Non-pigmented ciliary epithelial cell (primary cell): ENCODE data around the gene CFAP74.

ENCODE experiments used
- DNase-seq: peaks from one replicate; pipeline ENCODE4 v3.0.0-alpha.2; 2010; ENCODE audit warnings: low read depth

Gene CFAP74

DNA sequence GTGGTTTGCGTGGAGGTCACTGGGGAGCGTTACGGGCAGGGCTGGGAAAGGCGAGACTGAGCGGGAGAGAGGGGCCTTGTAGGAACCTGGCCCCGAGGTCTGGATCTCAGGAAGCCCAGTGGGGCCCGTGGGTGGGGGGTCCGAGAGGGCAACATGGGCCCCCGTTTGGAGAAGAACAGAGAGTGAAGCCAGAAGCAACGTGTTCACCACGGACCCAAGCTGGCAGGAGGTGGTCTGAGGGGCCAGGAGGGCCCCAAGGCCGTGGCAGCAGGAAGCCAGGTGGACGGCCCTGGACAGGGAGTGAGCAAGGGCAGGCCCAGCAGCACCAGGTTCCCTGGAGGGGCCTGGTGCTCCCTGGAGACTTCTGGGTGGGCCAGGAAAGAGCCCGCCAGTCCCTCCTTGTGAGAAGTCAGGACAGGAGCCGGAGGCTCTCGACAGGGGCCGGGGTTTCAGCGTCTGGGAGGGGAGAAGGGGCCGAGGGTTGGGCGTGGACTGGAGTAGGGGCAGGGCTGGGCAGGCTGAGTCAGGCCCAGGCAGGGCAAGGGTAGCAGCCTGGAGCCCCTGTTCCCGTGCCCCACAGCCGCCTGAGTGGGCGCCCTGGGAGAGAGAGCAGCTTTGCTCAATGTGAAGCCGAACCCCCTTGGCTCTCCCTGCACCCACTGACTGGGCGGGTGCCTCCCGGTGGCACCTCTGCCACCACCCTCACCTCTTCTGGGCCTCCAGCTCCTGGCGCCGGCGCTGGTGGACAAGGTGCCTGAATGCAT lies 33.5 kb downstream of the CFAP74 start:
- no peak for DNase-seq

DNA sequence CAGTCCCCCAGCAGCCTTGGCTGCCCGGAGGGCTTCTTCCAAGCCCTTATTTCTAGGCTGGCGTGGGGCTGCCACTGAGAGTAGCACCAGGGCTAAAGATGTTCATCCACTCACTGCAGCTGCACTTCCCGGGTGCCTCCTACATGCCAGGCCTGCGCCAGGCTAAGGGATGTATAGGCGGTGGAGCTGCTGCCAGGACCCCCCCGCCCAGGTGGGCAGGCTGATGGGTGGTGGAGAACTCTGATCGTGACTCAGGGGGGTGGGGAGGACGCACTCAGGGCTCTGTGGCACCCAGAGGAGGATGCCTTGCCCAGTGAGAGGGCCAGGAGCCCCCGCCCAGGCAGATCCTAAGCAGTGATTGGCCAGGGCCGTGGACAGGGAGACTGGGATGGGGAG lies 34.1 kb downstream of the CFAP74 start:
- no peak for DNase-seq

DNA sequence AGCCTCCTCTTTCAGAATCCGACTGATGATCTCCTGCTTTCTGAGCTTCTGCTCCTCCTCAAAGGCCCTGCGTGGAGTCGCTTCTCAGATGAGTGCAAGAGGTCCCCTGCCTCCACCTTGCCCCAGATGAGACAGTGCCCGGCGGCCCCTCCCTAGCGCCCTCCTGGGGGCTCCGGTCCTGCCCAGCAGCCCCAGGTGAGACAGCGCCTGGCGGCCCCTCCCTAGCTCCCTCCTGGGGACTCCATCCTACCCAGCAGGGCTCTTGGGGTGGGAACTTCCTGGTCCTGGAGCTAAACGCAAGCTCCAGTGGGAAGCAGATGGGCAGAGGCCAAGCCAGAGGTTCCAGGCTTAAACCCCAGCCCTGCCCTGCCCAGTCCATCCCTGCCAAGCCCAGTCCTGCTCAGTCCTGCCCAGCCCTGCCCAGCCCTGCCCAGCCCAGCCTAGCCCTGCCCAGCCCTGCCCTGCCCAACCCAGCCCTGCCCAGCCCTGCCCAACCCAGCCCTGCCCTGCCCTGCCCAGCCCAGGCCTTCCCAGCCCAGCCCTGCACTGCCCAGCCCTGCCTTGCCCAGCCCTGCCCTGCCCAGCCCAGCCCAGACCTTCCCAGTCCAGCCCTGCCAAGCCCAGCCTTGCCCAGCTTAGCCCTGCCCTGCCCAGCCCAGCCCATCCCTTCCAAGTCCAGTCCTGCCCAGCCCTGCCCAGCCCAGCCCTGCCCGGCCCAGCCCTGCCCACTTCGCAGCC lies 34.6 kb downstream of the CFAP74 start:
- DNase-seq = no peak

DNA sequence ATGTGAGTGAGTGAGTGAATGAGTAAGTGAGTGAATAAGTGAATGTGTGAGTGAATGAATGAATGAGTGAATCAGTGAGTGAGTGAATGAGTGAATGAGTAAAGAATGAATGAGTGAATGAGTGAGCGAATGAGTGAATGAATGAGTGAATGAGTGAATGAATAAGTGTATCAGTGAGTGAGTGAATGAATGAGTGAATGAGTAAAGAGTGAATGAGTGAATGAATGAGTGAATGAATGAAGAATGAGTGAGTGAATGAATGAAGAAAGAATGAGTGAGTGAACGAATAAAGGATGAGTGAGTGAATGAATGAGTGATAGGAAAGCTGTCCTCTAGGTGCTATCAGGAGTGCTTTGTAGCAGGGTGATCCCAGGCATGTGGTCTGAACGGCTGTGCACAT lies 35.7 kb downstream of the CFAP74 start:
- DNase-seq = no peak

DNA sequence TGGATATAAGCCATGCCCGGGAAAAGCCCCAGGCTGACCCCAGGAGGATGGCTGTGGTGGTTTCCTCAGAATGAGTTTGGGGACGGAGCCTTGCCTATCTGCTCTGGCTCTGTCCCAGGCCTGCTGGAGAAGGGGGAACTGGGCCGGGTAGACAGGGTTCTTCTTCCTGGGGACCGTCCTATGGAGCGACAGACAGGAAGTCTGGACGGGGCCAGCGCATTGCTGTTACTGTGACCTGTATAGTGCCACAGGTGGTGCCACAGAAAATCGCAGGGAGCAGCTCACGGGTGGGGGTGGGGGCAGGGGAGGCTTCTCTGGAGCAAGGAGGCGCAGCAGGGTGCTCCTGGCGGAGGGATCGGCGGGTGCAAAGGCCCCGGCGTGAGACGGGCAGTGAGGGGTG lies 36.4 kb downstream of the CFAP74 start:
- DNase-seq = no peak

DNA sequence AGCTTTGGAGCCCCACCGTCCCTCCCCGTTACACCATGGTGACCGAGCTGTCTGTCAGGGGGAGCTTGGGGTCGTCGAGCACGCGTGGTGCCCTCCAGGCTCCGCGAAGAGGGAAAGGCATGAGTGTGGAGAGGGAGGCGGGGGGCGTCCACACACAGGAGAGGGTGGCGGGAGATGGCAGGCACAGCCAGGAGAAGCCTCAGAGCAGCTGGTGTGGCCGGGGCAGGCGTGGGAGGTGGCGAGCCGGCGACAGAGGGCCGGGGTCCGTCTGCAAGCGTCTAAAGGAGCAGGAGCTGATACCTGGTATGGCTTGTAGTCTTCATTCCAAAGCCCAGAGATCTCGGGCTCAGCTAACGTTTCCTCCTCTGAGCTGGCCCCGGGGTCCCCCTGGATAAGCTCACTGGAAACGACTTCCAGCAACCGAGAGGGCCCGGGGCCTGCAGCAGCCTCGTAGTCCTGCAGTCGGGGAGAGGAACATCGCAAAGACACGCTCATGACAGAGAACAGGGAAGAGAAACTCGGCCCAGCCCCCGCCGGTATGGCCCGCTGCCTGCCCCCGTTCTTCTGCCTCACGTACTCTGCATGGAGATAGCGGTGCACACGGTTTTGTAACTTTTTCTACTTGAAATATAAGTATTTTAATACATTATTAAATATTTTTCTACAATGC lies 37.4 kb downstream of the CFAP74 start:
- DNase-seq = no peak

DNA sequence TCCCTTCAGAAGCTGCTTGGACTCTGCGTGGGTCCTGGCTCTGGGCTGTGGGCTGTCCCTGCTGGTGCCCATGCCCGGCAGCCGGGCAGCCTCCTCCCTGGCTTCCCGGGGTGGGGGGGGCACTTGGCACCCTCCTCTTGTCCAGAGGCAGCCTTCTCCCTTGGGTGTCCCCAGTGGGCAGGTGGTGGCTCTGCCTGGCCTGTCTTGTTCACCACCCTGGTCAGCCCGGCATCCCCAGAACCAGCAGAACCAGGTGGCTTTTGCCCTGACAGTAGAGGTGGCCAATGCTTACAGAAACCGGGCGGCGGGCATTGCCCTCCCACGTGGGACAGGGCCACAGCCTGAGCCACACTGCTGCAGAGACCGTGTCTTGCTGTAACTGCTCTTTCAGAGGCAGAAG lies 38.0 kb downstream of the CFAP74 start:
- no peak for DNase-seq

DNA sequence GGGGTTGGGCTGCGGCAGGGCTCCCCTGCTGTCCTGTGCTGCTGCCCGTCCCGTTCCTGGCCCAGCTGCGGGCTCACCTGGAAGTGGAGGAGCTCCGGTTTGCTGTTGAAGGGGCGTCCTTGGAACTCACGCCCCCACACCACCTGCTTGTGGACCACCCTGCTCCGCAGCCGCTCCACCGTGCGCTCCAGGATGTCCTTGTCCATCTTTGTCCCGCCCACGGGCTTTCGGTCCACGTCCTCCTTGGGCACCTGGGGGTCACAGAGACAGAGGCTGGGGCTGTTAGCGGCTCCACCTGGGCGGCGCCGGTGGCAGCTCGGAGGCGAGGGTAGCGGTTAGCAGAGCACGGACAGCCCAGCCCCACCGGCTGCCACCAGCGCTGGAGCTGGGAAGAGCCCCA lies 38.8 kb downstream of the CFAP74 start:
- DNase-seq = no peak

DNA sequence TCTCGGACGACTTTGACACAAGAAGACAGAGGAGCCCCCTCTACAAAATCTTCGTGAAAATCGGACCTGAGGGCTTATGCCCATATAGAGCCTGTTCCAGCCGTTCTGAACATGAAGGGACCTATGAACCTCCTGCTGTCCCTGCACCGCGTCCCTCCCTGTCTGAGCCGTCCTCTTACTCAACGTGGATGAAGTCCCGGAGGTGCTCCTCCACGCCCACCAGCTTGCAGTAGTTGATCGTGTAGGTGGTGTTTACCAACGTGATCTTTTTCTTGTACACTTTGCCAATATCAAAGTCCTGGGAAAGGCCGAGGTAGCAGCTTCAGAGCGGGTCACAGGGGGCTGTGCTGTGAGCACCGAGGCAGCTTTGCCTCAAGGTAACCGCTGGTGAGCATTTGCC lies 40.0 kb downstream of the CFAP74 start:
- DNase-seq = no peak

DNA sequence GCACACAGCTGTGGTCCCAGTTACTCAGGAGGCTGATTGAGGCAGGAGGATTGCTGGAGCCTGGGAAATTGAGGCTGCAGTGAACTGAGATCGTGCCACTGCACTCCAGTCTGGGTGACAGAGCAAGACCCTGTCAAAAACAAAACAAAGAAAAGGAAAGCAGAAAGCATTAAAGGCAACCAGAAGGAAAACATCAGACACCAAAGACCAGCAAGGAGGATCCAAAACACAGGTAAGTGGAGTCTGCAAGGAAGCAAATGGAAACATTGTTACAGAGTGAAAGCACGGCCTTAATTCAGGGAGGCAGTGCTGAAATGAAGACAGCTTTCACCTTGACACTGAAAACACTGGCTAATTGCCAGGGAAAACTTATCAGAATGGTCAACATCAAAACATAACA lies 40.8 kb downstream of the CFAP74 start:
- no peak for DNase-seq

DNA sequence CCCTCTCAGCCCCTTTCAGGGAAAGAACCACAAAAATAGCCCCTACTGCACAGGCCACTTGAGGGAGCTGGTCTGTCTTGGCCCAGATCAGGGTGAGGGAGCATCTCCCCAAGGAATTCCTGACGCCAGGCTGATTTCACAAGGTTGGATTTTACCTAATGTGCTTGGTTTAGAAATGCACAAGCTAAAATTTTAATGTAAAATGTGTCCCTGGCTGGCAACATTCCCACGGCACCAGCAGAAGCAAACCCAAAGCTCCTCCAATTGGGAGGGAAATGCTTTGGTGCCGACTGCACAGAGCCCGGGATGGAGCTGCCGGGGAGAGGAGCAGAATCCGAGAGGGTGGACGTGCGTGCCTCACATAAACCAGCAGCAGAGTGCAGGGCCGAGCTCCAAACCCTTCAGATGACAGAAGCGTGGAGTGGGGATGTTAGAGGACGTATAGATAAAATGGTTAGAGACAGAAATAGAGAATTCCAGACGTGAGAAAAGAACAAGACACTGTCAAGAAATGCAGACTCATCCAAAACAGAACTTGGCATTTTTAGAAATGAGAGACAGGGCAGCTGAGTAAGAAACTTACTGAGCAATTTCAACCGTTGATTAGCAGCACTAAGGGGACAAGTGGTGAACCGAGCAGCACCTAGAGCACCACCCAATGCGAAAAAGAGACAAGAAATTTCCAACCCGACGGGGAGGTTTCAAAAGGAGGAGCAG lies 42.9 kb downstream of the CFAP74 start:
- no peak for DNase-seq

DNA sequence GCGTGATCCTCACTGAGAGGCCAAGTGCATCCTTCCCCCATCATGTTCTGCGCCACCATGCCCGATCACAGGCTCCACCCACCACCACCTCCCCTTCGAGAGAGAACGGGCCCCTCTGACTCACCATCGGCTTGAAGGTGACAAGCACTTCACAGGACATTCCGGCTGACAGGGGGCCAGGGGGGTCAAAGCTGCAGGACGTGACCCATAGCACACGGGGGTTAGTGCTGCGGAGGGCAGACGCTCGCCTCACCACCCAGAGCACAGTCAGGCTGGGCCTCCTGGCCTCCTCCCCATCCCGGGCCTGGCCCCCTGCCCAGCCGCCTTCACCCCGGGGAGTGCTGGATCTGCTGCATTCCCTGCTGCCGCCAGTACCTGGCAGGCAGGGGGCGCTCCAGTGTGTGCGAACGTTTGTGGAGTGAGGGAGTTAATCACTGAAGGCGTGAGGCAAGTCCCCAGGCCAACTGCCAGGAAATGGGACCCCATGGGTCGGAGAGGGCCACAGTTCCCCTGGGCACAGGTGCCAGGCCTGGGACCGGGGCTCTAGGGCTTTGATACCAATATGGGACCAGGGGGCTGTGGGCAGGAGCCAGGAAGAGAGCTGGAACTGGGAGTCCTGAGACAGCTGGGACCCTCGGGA lies 43.6 kb downstream of the CFAP74 start:
- peak; percentile 9 for DNase-seq

DNA sequence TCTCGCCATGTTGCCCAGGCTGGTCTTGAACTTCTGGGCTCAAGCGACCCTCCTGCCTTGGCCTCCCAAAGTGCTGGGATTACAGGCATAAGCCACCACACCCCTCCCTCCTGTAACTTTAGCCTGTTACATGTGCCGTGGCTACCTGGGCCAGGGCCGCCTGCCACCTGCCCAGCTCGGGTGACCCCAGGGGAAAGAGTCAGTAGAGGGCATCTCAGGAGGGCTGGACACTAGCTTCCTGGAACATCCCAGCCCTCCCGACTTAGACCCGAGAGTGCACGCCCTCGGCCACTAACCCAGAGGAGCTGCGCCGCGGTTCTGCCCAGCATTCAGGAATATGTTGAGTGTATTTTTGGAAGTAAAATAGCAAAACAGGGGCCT lies 44.1 kb downstream of the CFAP74 start:
- DNase-seq = no peak

DNA sequence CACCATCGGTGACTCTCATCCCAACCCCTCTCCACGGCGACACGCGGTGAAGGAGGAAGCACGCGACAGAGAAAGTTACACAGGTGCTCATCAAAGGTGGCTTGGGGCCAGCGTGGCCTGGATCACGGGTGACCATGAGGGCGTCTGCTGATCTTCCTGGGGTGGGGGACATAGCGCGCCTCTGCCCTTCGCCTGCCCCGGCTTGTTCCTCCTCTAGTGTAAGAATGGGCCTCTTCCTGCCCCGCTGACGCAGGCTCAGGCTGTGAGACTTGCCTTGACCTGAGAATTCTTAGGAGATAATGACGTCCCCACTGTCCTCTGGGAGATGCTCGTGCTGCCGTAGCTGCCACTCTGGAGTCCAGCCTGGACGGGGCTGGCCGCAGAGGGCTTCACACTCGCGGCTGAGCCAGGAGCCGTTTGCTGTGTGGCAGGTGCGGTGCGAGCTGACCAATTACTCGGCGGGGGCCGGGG lies 45.5 kb downstream of the CFAP74 start:
- DNase-seq = no peak

DNA sequence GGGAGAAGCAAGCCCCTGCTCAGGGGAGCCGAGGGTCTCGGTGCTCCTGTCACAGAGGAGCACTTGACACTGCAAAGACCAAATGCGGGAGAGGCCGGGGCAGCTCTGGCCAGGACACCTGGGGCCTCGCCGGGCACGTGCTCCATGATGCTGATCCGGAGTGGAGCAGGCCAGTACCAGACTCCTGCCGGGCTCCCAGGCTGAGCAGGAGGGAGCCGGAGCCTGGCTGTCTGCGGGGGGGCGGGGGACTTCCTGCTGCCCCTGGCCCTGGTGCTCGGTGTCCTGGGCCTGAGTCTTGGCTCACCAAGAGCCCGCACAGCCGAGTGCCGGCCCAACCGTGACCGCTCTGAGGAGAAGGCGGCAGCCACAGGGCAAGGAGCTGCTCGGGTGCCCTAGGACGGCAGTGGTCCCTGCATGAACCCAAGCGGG lies 46.0 kb downstream of the CFAP74 start:
- no peak for DNase-seq

DNA sequence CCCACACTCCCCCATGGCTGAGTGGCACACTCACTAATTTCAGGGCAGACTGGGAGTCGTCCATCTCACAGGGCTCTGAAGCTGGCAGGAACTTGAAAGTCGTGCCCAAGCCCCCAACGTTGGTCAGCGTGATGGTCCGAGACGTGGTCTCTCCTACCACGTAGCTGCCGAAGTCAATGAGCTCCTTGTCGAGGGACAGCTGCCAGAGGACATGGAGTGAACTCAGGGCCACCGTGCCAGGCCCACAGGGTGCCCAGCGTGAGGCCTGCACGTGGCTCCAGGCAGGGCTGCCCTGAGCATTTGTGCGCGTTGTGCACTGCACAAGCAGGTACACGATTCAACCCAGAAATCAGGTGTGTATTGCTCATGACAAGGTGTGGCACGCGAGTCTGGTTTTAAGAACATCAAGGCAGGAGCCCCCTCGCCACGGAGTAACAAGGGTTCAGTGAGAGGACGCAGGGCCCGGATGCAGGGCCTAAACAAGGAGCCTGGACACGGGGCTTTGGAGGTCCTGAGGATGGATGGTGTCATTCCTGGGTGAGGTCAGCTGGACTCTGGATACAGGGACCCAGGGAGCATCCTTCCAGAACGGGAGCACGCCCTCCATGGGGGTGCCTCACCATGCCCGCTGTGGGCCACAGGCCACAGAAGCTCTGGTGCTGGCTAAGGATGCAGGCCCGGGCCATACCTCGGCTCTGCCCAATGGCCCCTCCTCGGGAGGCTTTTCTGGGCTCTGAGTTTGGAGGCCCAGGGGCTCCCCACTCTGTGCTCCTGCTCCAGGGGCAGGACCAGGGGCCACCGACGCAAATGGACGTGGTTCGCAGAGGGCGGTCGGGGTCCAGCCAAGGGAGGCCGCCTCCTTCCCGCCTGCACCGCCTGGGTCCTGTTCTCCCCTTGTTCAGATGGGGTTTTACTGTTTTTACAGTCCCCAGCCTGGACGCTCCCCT lies 46.7 kb downstream of the CFAP74 start:
- no peak for DNase-seq

DNA sequence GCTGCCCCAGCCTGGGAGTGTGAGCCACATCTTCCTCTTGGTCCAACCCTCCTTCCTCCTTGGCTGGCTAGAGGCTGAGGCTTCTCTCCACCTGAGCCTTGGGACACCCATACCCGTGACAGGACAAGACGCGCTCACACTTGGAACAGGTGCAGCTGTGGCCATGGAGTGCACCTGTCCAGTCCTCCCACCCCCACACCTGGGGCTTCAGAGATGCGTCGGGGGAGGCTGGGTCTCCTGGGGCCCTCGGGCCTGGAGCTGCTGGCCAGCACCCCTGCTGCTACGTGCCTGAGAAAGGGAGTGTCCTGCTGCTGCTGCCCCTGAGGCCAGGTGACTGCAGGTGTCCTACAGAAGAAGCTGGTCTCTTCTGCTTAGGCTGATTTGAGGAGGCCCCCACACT lies 47.5 kb downstream of the CFAP74 start:
- DNase-seq = no peak

DNA sequence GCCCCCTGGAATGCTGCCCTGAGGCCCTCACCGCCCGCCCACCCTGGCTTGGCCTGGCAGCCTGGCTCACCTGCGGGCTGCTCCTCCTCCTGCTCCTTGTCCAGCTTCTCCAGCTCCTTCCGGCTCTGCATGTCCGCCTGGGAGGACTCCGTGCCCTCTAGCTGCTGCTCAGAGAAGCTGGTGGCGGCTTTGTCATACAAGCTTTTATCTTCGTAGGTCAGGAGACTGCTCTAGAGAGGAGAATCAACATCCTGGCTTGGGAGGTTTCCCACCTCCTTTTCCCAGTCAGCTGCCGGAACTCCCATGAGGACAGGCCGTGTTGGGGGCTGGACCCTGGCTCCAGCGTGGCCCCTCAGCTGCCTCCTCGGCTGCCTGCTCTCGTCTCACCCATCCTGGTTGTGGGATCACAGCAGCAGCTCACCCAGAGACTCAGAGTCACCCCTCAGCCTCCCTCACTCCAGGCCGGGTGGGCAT lies 47.9 kb downstream of the CFAP74 start:
- DNase-seq = no peak

DNA sequence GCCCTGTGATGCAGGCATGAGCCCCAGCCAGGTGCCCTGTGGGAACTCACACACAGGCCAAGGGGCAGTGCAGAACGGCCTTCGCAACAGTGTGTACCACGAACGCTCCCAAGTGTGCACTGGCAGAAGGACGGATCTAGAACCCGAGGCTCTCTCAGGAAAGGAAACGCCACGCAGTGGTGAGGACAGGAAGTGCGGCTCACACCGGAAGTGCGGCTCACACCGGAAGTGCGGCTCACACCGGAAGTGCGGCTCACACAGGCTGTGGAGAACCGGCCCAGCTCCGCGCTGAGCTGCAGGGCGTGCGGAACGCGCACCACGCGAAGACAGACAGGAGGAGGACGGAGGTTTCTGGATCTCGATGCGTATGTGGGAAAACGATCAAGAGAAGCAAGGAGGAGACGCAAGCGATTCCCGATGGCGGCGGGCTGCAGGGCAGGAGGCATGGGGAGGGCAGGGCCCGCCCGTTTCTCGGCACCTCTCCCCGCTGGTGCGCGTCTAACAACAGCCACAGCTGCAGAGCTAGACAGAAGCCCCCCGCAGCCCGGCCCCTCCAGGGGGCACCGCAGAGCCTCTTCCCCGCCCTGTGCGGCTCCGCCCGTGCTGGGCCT lies 48.6 kb downstream of the CFAP74 start:
- DNase-seq = no peak

DNA sequence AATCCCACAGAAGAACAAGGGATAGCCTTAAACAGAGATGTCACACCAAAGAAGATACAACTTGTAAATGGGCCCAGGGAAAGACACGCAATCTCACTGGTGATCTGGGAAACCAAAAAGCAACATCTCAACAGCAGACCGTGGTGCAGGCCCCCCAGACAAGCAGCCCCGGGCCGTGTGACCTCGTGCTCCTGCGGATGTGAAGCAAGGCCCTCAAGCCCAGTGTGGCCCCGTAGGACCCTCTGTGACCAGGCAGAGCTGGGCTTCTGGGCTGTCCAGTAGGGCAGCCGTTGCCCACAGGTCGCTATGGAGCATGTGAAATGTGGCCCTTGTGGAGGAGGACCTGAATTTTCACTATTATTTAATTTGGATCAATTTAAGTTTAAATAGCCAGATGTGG lies 49.6 kb downstream of the CFAP74 start:
- DNase-seq = no peak
